OCI-LY7 (cell line): ENCODE measurements around the gene TMOD3.
"Not testable (repeated sequence)": the region's sequence is repeated elsewhere in the genome, so short reads cannot be mapped to it uniquely, and the experiment has no call there.

Experiments used
- EZH2phosphoT487 ChIP-seq: fragments of 200-600 bp; sonication (generic); IDR thresholded peaks from 2 replicates; pipeline ENCODE4 v1.6.1; 2018; ENCODE audit warnings: low read depth, borderline replicate concordance, mild to moderate bottlenecking, mixed run types, antibody characterized with exemption, low read length, moderate library complexity, mixed read lengths
- TF ChIP-seq, protein P1 (sequence below): fragments of 200-600 bp; sonication (generic); conservative IDR thresholded peaks from 2 replicates; pipeline ENCODE4 v1.5.1; 2014; ENCODE audit warnings: mild to moderate bottlenecking, antibody characterized with exemption, low read length, moderate library complexity, mixed read lengths

GRCh38 chr15:51787130-51787529 is 42.3 kb upstream of the TMOD3 start:
- TF ChIP-seq, protein P1, sequence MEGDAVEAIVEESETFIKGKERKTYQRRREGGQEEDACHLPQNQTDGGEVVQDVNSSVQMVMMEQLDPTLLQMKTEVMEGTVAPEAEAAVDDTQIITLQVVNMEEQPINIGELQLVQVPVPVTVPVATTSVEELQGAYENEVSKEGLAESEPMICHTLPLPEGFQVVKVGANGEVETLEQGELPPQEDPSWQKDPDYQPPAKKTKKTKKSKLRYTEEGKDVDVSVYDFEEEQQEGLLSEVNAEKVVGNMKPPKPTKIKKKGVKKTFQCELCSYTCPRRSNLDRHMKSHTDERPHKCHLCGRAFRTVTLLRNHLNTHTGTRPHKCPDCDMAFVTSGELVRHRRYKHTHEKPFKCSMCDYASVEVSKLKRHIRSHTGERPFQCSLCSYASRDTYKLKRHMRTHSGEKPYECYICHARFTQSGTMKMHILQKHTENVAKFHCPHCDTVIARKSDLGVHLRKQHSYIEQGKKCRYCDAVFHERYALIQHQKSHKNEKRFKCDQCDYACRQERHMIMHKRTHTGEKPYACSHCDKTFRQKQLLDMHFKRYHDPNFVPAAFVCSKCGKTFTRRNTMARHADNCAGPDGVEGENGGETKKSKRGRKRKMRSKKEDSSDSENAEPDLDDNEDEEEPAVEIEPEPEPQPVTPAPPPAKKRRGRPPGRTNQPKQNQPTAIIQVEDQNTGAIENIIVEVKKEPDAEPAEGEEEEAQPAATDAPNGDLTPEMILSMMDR: not testable (repeated sequence)
- TF ChIP-seq EZH2phosphoT487: not testable (repeated sequence)
